Trophoblast cell (in vitro differentiated cells and primary cell): ENCODE results near the gene RORC.
A peak's percentile ranks its signal among the peaks of the same experiment; 100 is the strongest.

ENCODE experiments used
- DNase-seq, 2 donors: peaks; one replicate each; pipeline ENCODE4 v3.0.0-alpha.2; 2016
- H2AFZ ChIP-seq: 2 replicates; pipeline ENCODE4 v1.6.1; 2013; ENCODE audit warnings: low read length, moderate library complexity, mild to moderate bottlenecking; ENCODE audit not compliant: insufficient read depth, poor library complexity
- H2AK5ac ChIP-seq: 2 replicates; pipeline ENCODE4 v1.6.1; 2013; ENCODE audit warnings: mild to moderate bottlenecking, low read length
- H2BK120ac ChIP-seq: 2 replicates; pipeline ENCODE4 v1.6.1; 2013; ENCODE audit warnings: low read length, mild to moderate bottlenecking, moderate library complexity; ENCODE audit not compliant: insufficient read depth, poor library complexity
- H2BK12ac ChIP-seq: 2 replicates; pipeline ENCODE4 v1.6.1; 2013; ENCODE audit warnings: mild to moderate bottlenecking, low read length, moderate library complexity
- H2BK5ac ChIP-seq: 2 replicates; pipeline ENCODE4 v1.6.1; 2013; ENCODE audit warnings: low read length, low read depth, moderate library complexity, mild to moderate bottlenecking; ENCODE audit not compliant: poor library complexity
- H3K14ac ChIP-seq: 2 replicates; pipeline ENCODE4 v1.6.1; 2013; ENCODE audit warnings: mild to moderate bottlenecking, low read length
- H3K18ac ChIP-seq: 2 replicates; pipeline ENCODE4 v1.6.1; 2013; ENCODE audit warnings: mild to moderate bottlenecking, low read length
- H3K23ac ChIP-seq: 2 replicates; pipeline ENCODE4 v1.6.1; 2013; ENCODE audit warnings: low read length
- H3K27ac ChIP-seq: 2 replicates; pipeline ENCODE4 v1.5.1; 2013; ENCODE audit warnings: low read depth, mild to moderate bottlenecking, inconsistent platforms, low read length, moderate library complexity
- H3K27me3 ChIP-seq: 2 replicates; pipeline ENCODE4 v1.6.1; 2013; ENCODE audit warnings: inconsistent platforms, mild to moderate bottlenecking, low read length, moderate library complexity; ENCODE audit not compliant: insufficient read depth
- H3K36me3 ChIP-seq, 2 experiments: 1 replicate in 1 of 2; 2 replicates in 1 of 2; pipeline ENCODE4 v1.6.1; 2013; ENCODE audit warnings: low read length in 2 of 2, mild to moderate bottlenecking in 2 of 2, moderate library complexity in 1 of 2; ENCODE audit not compliant: insufficient read depth in 2 of 2, control insufficient read depth in 1 of 2
- H3K4ac ChIP-seq: 2 replicates; pipeline ENCODE4 v1.6.1; 2013; ENCODE audit warnings: low read depth, mild to moderate bottlenecking, low read length, moderate library complexity
- H3K4me1 ChIP-seq, 2 experiments: 1 replicate in 1 of 2; 2 replicates in 1 of 2; pipeline ENCODE4 v1.6.1; 2013; ENCODE audit warnings: low read length in 2 of 2, mild to moderate bottlenecking in 2 of 2, moderate library complexity in 1 of 2; ENCODE audit not compliant: insufficient read depth in 2 of 2, control insufficient read depth in 1 of 2
- H3K4me2 ChIP-seq: 2 replicates; pipeline ENCODE4 v1.6.1; 2013; ENCODE audit warnings: inconsistent platforms, mild to moderate bottlenecking, low read length, moderate library complexity
- H3K4me3 ChIP-seq: 2 replicates; pipeline ENCODE4 v1.5.1; 2013; ENCODE audit warnings: mild to moderate bottlenecking, low read depth, low read length, inconsistent platforms
- H3K79me1 ChIP-seq: one replicate; pipeline ENCODE4 v1.6.1; 2013; ENCODE audit warnings: low read length
- H3K79me2 ChIP-seq: 2 replicates; pipeline ENCODE4 v1.6.1; 2013; ENCODE audit warnings: low read length, mild to moderate bottlenecking; ENCODE audit not compliant: control insufficient read depth, insufficient read depth, poor library complexity
- H3K9ac ChIP-seq: 2 replicates; pipeline ENCODE4 v1.6.1; 2013; ENCODE audit warnings: mild to moderate bottlenecking, low read length
- H3K9me3 ChIP-seq: 2 replicates; pipeline ENCODE4 v1.6.1; 2013; ENCODE audit warnings: low read depth, mild to moderate bottlenecking, control low read depth, inconsistent platforms, low read length; ENCODE audit not compliant: insufficient read depth
- H4K12ac ChIP-seq: 2 replicates; pipeline ENCODE4 v1.6.1; 2013; ENCODE audit warnings: low read depth, mild to moderate bottlenecking, low read length, moderate library complexity
- H4K8ac ChIP-seq: 2 replicates; pipeline ENCODE4 v1.6.1; 2013; ENCODE audit warnings: low read depth, mild to moderate bottlenecking, low read length, moderate library complexity
- H4K91ac ChIP-seq: one replicate; pipeline ENCODE4 v1.6.1; 2013; ENCODE audit warnings: low read depth, mild to moderate bottlenecking, low read length, moderate library complexity
- WGBS: extraction: QIAGEN DNeasy Blood & Tissue Kit; methylation state at CpG from one replicate; pipeline ENCODE4 v1.1.7; 2013; ENCODE audit warnings: missing lambda C conversion rate; ENCODE audit not compliant: insufficient read length, insufficient coverage; ENCODE audit errors: extremely low coverage; 5-methylcytosine and 5-hydroxymethylcytosine counted together

The RORC gene

DNA sequence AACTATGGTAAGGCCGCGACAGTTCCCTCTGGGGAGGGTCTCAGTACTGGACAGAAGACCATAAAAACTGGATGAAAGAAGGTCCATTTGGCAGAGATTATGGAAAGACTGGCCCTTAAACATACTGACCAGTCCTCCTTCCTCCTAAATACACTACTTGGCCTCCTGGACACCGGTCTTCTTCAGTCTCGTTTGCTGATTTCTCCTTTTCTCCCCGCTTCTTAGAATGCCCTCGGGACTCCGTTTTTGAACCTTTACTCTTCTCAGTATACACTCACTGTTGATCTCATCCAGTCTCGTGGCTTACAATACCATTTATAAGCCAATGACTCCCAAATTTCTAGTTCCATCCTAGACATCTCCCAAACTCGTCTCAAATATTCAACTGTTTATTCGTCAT lies 67.6 kb downstream of the RORC start:
- Histone ChIP-seq H2BK5ac (no peak overlapping the region), H3K27ac (no peak overlapping the region), H3K4ac (no peak overlapping the region), H4K8ac (peak overlapping the region; percentile 44), H2AK5ac (no peak overlapping the region), H3K23ac (no peak overlapping the region), H3K79me2 (no peaks in the 10 kb centered on the region), H3K79me1 (peaks cover 7% of the 10 kb centered on the region), H3K4me2 (peak overlapping the region; percentile 73), H2AFZ (peak overlapping the region; percentile 11), H3K36me3 (peaks cover 12 to 21% of the 10 kb centered on the region in 2 experiments), H3K27me3 (no peaks in the 10 kb centered on the region), H3K18ac (no peak overlapping the region), H2BK120ac (no peak overlapping the region), H4K12ac (no peak overlapping the region), H3K4me1 (peaks cover 6 to 8% of the 10 kb centered on the region in 2 experiments), H4K91ac (no peak overlapping the region), H3K9me3 (no peaks in the 10 kb centered on the region), H3K14ac (no peak overlapping the region), H3K9ac (no peak overlapping the region), H3K4me3 (no peak overlapping the region), H2BK12ac (no peak overlapping the region)
- DNase-seq: no peak
- 100% methylated on average over 2 of the region's 10 CpGs for WGBS

GRCh38 chr1:151762941-151763921 lies 68.4 kb downstream of the RORC start, which contains the start of gene MRPL9:
Gene MRPL9 (minus strand): TSS chr1:151763496. CDS start chr1:151763479, 17 bp downstream.
- Histone ChIP-seq H3K27ac (peak within 1 kb of the TSS; percentile 4), H3K9ac (peak within 1 kb of the TSS; percentile 94), H2BK120ac (no peak within 1 kb of the TSS), H3K4ac (peak within 1 kb of the TSS; percentile 70), H3K9me3 (no peaks in the 10 kb centered on the region), H3K4me2 (peak within 1 kb of the TSS; percentile 84), H2BK5ac (peak within 1 kb of the TSS; percentile 49), H3K27me3 (no peaks in the 10 kb centered on the region), H3K23ac (no peak within 1 kb of the TSS), H2BK12ac (no peak within 1 kb of the TSS), H3K14ac (peak within 1 kb of the TSS; percentile 59), H3K4me3 (peak within 1 kb of the TSS; percentile 91), H3K36me3 (peaks cover 12 to 22% of the 10 kb centered on the region in 2 experiments), H4K8ac (peak within 1 kb of the TSS; percentile 93), H3K79me1 (peaks cover 7% of the 10 kb centered on the region), H4K12ac (peak within 1 kb of the TSS; percentile 68), H4K91ac (peak within 1 kb of the TSS; percentile 83), H3K18ac (peak within 1 kb of the TSS; percentile 67), H3K79me2 (no peaks in the 10 kb centered on the region), H2AFZ (peak within 1 kb of the TSS; percentile 68), H3K4me1 (peaks cover 5 to 7% of the 10 kb centered on the region in 2 experiments), H2AK5ac (no peak within 1 kb of the TSS)
- no CpG with 5 or more reads among the region's 68 CpGs for WGBS
- peak; percentile 77 to 85 for DNase-seq

DNA sequence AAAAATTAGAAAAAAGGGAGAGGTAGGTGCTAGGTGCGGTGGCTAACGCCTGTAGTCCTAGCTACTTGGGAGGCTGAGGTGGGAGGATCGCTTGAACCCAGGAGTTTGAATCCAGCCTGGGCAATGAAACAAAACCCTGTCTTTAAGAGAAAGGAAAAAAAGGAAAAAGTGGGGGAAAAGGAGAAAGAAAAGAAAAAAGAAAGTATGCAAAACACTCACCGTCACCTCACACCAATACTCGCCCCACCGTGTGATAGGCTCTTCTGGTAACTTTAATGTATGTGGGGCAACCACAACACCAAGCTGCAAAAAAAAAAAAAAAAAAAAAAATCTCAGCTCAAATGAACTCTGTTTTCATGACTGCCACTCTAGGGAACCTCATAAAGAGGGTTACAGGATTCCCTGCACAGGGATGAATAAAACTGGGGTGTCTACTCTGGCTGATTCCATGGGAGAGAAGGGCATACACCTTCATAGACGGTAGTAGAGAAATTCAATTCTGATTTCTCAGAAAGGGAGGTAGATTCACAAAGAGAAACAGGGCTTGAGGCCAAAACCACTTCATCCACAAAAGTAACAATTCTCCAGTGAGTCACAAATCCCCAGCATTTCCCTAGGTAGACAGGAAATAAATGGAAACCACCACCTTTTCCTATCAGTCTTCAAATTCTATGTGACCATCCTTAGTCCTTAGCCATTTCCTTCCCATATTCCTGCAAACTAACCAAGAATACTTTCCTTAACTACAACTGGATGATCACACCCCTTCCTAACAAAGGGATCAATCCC lies 70.8 kb downstream of the RORC start:
- no peaks in the 10 kb centered on the region for H3K27me3 ChIP-seq
- H3K18ac ChIP-seq: no peak overlapping the region
- H3K23ac ChIP-seq: no peak overlapping the region
- H3K9me3 ChIP-seq: no peaks in the 10 kb centered on the region
- no CpG with 5 or more reads among the region's 7 CpGs for WGBS
- H4K12ac ChIP-seq: no peak overlapping the region
- no peak overlapping the region for H3K4ac ChIP-seq
- H3K4me1 ChIP-seq: peaks cover 0 to 2% of the 10 kb centered on the region in 2 experiments
- no peak for DNase-seq
- H2AK5ac ChIP-seq: no peak overlapping the region
- no peaks in the 10 kb centered on the region for H3K79me2 ChIP-seq
- no peak overlapping the region for H3K9ac ChIP-seq
- H4K91ac ChIP-seq: no peak overlapping the region
- H2AFZ ChIP-seq: no peak overlapping the region
- H3K79me1 ChIP-seq: peaks cover 7% of the 10 kb centered on the region
- H2BK5ac ChIP-seq: no peak overlapping the region
- H4K8ac ChIP-seq: no peak overlapping the region
- no peak overlapping the region for H3K27ac ChIP-seq
- no peak overlapping the region for H3K4me2 ChIP-seq
- H3K36me3 ChIP-seq: peaks cover 12 to 24% of the 10 kb centered on the region in 2 experiments
- H3K14ac ChIP-seq: no peak overlapping the region
- no peak overlapping the region for H2BK12ac ChIP-seq
- H3K4me3 ChIP-seq: no peak overlapping the region
- no peak overlapping the region for H2BK120ac ChIP-seq

DNA sequence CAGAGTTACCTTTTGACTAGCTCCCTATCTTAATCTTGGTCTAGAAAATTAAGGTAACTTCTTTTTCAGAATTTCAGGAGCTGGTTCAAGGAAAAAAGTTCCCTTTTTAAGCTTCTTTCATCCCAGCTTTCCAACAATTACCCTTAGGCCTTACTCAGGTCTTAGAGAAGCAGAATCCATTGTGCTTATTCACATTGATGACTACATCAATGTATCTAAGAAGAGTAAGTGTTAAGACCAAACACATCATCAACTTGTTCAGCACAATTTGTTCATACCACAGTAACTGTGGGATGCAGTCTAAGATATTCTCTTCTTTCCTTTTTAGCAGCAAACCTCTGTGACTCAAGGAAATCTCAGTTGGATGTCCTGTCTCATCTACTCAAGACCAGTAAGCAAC lies 72.4 kb downstream of the RORC start:
- H3K27me3 ChIP-seq: no peaks in the 10 kb centered on the region
- H3K4ac ChIP-seq: no peak overlapping the region
- H4K8ac ChIP-seq: no peak overlapping the region
- H2BK12ac ChIP-seq: no peak overlapping the region
- no peak overlapping the region for H3K23ac ChIP-seq
- no peak overlapping the region for H3K4me3 ChIP-seq
- no peak overlapping the region for H4K12ac ChIP-seq
- no peak overlapping the region for H3K27ac ChIP-seq
- H3K79me2 ChIP-seq: no peaks in the 10 kb centered on the region
- H3K18ac ChIP-seq: no peak overlapping the region
- DNase-seq: no peak
- H3K14ac ChIP-seq: no peak overlapping the region
- no peak overlapping the region for H2AK5ac ChIP-seq
- no peak overlapping the region for H4K91ac ChIP-seq
- H3K4me1 ChIP-seq: peaks cover 0 to 2% of the 10 kb centered on the region in 2 experiments
- H3K9me3 ChIP-seq: no peaks in the 10 kb centered on the region
- no peak overlapping the region for H2BK5ac ChIP-seq
- peaks cover 12 to 24% of the 10 kb centered on the region in 2 experiments for H3K36me3 ChIP-seq
- peaks cover 7% of the 10 kb centered on the region for H3K79me1 ChIP-seq
- no peak overlapping the region for H2AFZ ChIP-seq
- no peak overlapping the region for H2BK120ac ChIP-seq
- H3K9ac ChIP-seq: no peak overlapping the region
- H3K4me2 ChIP-seq: no peak overlapping the region
